Trophoblast cell (in vitro differentiated cells and primary cell): ENCODE results near the gene MBD3.

Source experiments
- DNase-seq, 2 donors: peaks; one replicate each; pipeline ENCODE4 v3.0.0-alpha.2; 2016
- H2AFZ ChIP-seq: 2 replicates; pipeline ENCODE4 v1.6.1; 2013; ENCODE audit warnings: low read length, moderate library complexity, mild to moderate bottlenecking; ENCODE audit not compliant: insufficient read depth, poor library complexity
- H2AK5ac ChIP-seq: 2 replicates; pipeline ENCODE4 v1.6.1; 2013; ENCODE audit warnings: mild to moderate bottlenecking, low read length
- H2BK120ac ChIP-seq: 2 replicates; pipeline ENCODE4 v1.6.1; 2013; ENCODE audit warnings: low read length, mild to moderate bottlenecking, moderate library complexity; ENCODE audit not compliant: insufficient read depth, poor library complexity
- H2BK12ac ChIP-seq: 2 replicates; pipeline ENCODE4 v1.6.1; 2013; ENCODE audit warnings: mild to moderate bottlenecking, low read length, moderate library complexity
- H2BK5ac ChIP-seq: 2 replicates; pipeline ENCODE4 v1.6.1; 2013; ENCODE audit warnings: low read length, low read depth, moderate library complexity, mild to moderate bottlenecking; ENCODE audit not compliant: poor library complexity
- H3K14ac ChIP-seq: 2 replicates; pipeline ENCODE4 v1.6.1; 2013; ENCODE audit warnings: mild to moderate bottlenecking, low read length
- H3K18ac ChIP-seq: 2 replicates; pipeline ENCODE4 v1.6.1; 2013; ENCODE audit warnings: mild to moderate bottlenecking, low read length
- H3K23ac ChIP-seq: 2 replicates; pipeline ENCODE4 v1.6.1; 2013; ENCODE audit warnings: low read length
- H3K27ac ChIP-seq: 2 replicates; pipeline ENCODE4 v1.5.1; 2013; ENCODE audit warnings: low read depth, mild to moderate bottlenecking, inconsistent platforms, low read length, moderate library complexity
- H3K27me3 ChIP-seq: 2 replicates; pipeline ENCODE4 v1.6.1; 2013; ENCODE audit warnings: inconsistent platforms, mild to moderate bottlenecking, low read length, moderate library complexity; ENCODE audit not compliant: insufficient read depth
- H3K36me3 ChIP-seq, 2 experiments: 1 replicate in 1 of 2; 2 replicates in 1 of 2; pipeline ENCODE4 v1.6.1; 2013; ENCODE audit warnings: low read length in 2 of 2, mild to moderate bottlenecking in 2 of 2, moderate library complexity in 1 of 2; ENCODE audit not compliant: insufficient read depth in 2 of 2, control insufficient read depth in 1 of 2
- H3K4ac ChIP-seq: 2 replicates; pipeline ENCODE4 v1.6.1; 2013; ENCODE audit warnings: low read depth, mild to moderate bottlenecking, low read length, moderate library complexity
- H3K4me1 ChIP-seq, 2 experiments: 1 replicate in 1 of 2; 2 replicates in 1 of 2; pipeline ENCODE4 v1.6.1; 2013; ENCODE audit warnings: low read length in 2 of 2, mild to moderate bottlenecking in 2 of 2, moderate library complexity in 1 of 2; ENCODE audit not compliant: insufficient read depth in 2 of 2, control insufficient read depth in 1 of 2
- H3K4me2 ChIP-seq: 2 replicates; pipeline ENCODE4 v1.6.1; 2013; ENCODE audit warnings: inconsistent platforms, mild to moderate bottlenecking, low read length, moderate library complexity
- H3K4me3 ChIP-seq: 2 replicates; pipeline ENCODE4 v1.5.1; 2013; ENCODE audit warnings: mild to moderate bottlenecking, low read depth, low read length, inconsistent platforms
- H3K79me1 ChIP-seq: one replicate; pipeline ENCODE4 v1.6.1; 2013; ENCODE audit warnings: low read length
- H3K79me2 ChIP-seq: 2 replicates; pipeline ENCODE4 v1.6.1; 2013; ENCODE audit warnings: low read length, mild to moderate bottlenecking; ENCODE audit not compliant: control insufficient read depth, insufficient read depth, poor library complexity
- H3K9ac ChIP-seq: 2 replicates; pipeline ENCODE4 v1.6.1; 2013; ENCODE audit warnings: mild to moderate bottlenecking, low read length
- H3K9me3 ChIP-seq: 2 replicates; pipeline ENCODE4 v1.6.1; 2013; ENCODE audit warnings: low read depth, mild to moderate bottlenecking, control low read depth, inconsistent platforms, low read length; ENCODE audit not compliant: insufficient read depth
- H4K12ac ChIP-seq: 2 replicates; pipeline ENCODE4 v1.6.1; 2013; ENCODE audit warnings: low read depth, mild to moderate bottlenecking, low read length, moderate library complexity
- H4K8ac ChIP-seq: 2 replicates; pipeline ENCODE4 v1.6.1; 2013; ENCODE audit warnings: low read depth, mild to moderate bottlenecking, low read length, moderate library complexity
- H4K91ac ChIP-seq: one replicate; pipeline ENCODE4 v1.6.1; 2013; ENCODE audit warnings: low read depth, mild to moderate bottlenecking, low read length, moderate library complexity
- WGBS: extraction: QIAGEN DNeasy Blood & Tissue Kit; methylation state at CpG from one replicate; pipeline ENCODE4 v1.1.7; 2013; ENCODE audit warnings: missing lambda C conversion rate; ENCODE audit not compliant: insufficient read length, insufficient coverage; ENCODE audit errors: extremely low coverage; 5-methylcytosine and 5-hydroxymethylcytosine counted together

MBD3 gene

DNA sequence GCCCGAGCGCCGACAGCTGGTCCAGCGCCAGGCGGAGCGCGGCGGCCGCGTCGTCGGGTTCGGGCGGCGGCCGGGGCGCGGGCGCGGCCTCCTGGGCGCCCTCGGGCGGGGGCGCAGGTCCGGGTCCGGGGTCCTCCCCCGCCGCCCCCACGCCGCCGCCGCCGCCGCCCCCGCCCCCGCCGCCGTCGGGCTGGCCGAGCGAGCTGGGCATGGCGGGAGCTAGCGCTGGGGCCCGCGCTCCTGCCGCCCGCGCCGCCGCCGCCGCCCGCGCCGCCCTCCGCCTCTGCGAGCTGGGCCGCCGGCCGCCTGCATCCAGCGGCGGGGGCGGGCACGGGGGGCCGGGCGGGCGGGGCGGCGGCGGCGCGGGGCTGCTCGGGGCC is 24.8 kb downstream of the MBD3 start:
- H2BK5ac ChIP-seq: no peak overlapping the region
- no peak overlapping the region for H3K23ac ChIP-seq
- peaks cover 10 to 11% of the 10 kb centered on the region in 2 experiments for H3K4me1 ChIP-seq
- no peak overlapping the region for H3K4ac ChIP-seq
- peak overlapping the region; percentile 99 for H4K91ac ChIP-seq
- H4K8ac ChIP-seq: no peak overlapping the region
- peaks cover 24 to 31% of the 10 kb centered on the region in 2 experiments for H3K36me3 ChIP-seq
- peak overlapping the region; percentile 52 for H3K27ac ChIP-seq
- peak overlapping the region; percentile 99 for H3K4me3 ChIP-seq
- WGBS: no CpG with 5 or more reads among the region's 73 CpGs
- no peak overlapping the region for H3K18ac ChIP-seq
- H3K79me1 ChIP-seq: peaks cover 17% of the 10 kb centered on the region
- peaks cover 2% of the 10 kb centered on the region for H3K27me3 ChIP-seq
- H4K12ac ChIP-seq: no peak overlapping the region
- no peak for DNase-seq
- peak overlapping the region; percentile 66 for H3K9ac ChIP-seq
- peaks cover 3% of the 10 kb centered on the region for H3K9me3 ChIP-seq
- no peak overlapping the region for H2AK5ac ChIP-seq
- H3K4me2 ChIP-seq: no peak overlapping the region
- no peak overlapping the region for H2BK12ac ChIP-seq
- H3K14ac ChIP-seq: no peak overlapping the region
- peaks cover 39% of the 10 kb centered on the region for H3K79me2 ChIP-seq
- H2AFZ ChIP-seq: no peak overlapping the region
- no peak overlapping the region for H2BK120ac ChIP-seq

DNA sequence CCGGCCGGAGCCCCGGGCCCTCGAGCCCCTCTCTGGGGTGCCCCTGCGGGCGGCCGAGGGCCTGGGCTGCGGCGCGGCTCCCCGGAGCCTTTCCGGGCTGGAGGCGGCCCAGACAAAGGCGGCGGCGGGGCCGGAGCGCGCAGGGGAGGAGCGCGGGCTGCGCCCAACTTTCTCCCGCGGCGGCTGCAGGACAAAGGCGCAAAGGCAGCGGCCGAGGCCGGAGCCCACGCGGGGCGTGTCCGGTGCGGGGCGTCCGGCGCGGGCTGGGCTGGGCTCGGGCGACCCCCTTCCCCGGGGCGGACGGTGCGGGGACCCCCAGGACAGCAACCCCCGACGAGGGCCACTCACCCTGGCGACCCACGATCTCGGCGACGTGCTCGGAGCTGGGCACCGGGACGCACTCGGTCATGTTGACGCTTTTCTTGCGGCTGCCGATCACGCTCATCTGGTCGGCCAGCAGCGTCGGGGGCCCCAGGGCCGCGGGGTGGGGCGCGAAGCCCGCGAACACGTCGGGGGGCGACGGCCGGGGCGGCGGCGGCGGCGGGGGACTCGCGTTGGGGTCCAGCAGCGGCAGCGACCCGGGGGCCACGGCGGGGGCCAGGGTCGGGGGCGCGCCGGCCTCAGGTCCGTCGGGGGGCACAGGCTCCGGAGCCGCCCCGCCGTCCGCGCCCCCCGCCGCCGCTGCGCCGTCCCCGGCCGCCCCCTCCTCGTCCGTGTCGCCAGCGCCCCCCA is 25.4 kb downstream of the MBD3 start:
- H3K4ac ChIP-seq: peak overlapping the region; percentile 100
- peaks cover 2% of the 10 kb centered on the region for H3K27me3 ChIP-seq
- peaks cover 10 to 11% of the 10 kb centered on the region in 2 experiments for H3K4me1 ChIP-seq
- peaks cover 3% of the 10 kb centered on the region for H3K9me3 ChIP-seq
- peak overlapping the region; percentile 99 for H4K91ac ChIP-seq
- peak overlapping the region; percentile 99 for H3K4me3 ChIP-seq
- H3K14ac ChIP-seq: peak overlapping the region; percentile 98
- H2AK5ac ChIP-seq: peak overlapping the region; percentile 100
- H4K12ac ChIP-seq: peak overlapping the region; percentile 96
- H3K79me2 ChIP-seq: peaks cover 39% of the 10 kb centered on the region
- peak overlapping the region; percentile 91 for H2BK120ac ChIP-seq
- H3K4me2 ChIP-seq: peak overlapping the region; percentile 59
- peak overlapping the region; percentile 96 for H4K8ac ChIP-seq
- H3K9ac ChIP-seq: peak overlapping the region; percentile 99
- peak overlapping the region; percentile 71 for H2AFZ ChIP-seq
- H3K23ac ChIP-seq: no peak overlapping the region
- H3K79me1 ChIP-seq: peaks cover 17% of the 10 kb centered on the region
- no CpG with 5 or more reads among the region's 108 CpGs for WGBS
- H3K36me3 ChIP-seq: peaks cover 29 to 32% of the 10 kb centered on the region in 2 experiments
- DNase-seq: peak in 1 of 2 donors; percentile 53
- H3K18ac ChIP-seq: peak overlapping the region; percentile 99
- peak overlapping the region; percentile 52 for H3K27ac ChIP-seq
- H2BK12ac ChIP-seq: no peak overlapping the region
- H2BK5ac ChIP-seq: peak overlapping the region; percentile 82

DNA sequence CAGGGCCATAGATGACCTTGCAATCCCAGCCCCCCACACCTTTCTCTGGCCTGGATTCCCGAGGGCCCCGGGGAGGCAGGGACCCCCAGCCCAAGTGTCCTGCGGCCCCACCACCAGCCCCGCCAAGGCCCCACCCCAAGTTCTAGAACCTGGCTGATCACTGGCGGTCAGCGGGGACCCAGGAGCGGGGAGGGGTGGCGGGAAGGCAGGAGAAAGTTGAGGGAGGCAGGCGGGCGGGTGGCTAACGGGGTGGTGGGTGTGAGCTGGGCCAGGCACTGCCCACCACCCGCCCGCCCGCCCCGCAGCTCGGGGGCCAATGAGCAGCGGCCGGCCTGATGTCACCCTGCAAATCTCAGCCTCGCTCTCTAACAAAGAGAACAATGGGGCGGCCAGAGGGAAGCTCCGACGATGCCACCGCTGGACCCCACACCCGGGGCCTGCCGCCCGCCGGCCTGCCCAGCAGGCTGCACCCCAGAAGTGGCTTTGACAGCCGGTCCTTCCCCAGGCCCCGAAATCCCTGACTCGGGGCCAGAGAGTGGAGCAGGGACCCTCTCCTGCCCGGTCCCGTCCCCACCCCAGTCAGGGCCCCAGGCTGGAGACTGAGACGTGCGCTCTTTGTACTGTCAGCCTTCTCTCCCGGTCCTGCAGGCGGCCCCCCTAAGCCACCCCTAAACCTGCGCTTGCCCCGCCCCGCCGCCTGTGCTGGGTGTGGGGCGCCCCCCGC is 26.1 kb downstream of the MBD3 start:
- Histone ChIP-seq H3K4me1 (peaks cover 10 to 11% of the 10 kb centered on the region in 2 experiments), H2AFZ (peak overlapping the region; percentile 39), H3K79me2 (peaks cover 39% of the 10 kb centered on the region), H2BK120ac (peak overlapping the region; percentile 96), H2BK12ac (no peak overlapping the region), H3K27me3 (peaks cover 2% of the 10 kb centered on the region), H3K4me3 (peak overlapping the region; percentile 99), H4K12ac (peak overlapping the region; percentile 96), H2BK5ac (peak overlapping the region; percentile 82), H3K18ac (peak overlapping the region; percentile 94), H3K27ac (peak overlapping the region; percentile 52), H3K9me3 (peaks cover 3% of the 10 kb centered on the region), H3K9ac (peak overlapping the region; percentile 99), H4K8ac (peak overlapping the region; percentile 96), H3K14ac (peak overlapping the region; percentile 98), H4K91ac (peak overlapping the region; percentile 99), H3K23ac (no peak overlapping the region), H3K4ac (peak overlapping the region; percentile 99), H3K4me2 (peak overlapping the region; percentile 76), H2AK5ac (peak overlapping the region; percentile 100), H3K36me3 (peaks cover 30 to 35% of the 10 kb centered on the region in 2 experiments), H3K79me1 (peaks cover 17% of the 10 kb centered on the region)
- no CpG with 5 or more reads among the region's 42 CpGs for WGBS
- DNase-seq: peak in 1 of 2 donors; percentile 53

DNA sequence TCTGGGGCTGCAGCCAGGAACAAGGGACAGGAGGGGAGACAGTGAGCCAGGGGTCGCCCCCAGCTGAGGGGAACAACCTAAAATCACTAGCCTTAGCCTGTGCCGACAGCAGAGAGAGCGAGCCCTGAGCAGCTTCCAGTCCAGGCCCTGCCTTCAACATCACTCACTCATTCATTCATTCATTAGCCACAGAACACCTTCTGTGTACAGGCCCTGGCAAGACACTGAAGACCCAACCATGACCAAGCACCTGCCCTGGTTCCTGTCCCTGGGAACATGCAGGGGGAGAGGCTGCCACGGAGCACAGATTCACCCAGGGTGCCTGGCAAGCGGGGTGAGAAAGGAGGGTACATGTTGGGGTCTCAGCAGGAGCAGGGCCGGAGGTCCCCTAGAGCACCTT is 29.4 kb downstream of the MBD3 start:
- Histone ChIP-seq H2AFZ (no peak overlapping the region), H3K4me2 (no peak overlapping the region), H3K36me3 (peaks cover 56 to 57% of the 10 kb centered on the region in 2 experiments), H3K27ac (no peak overlapping the region), H4K12ac (no peak overlapping the region), H3K9ac (no peak overlapping the region), H3K4ac (peak overlapping the region; percentile 70), H2BK12ac (no peak overlapping the region), H3K79me1 (peaks cover 17% of the 10 kb centered on the region), H3K4me3 (no peak overlapping the region), H3K23ac (no peak overlapping the region), H4K8ac (no peak overlapping the region), H4K91ac (no peak overlapping the region), H3K27me3 (no peaks in the 10 kb centered on the region), H2AK5ac (no peak overlapping the region), H2BK5ac (no peak overlapping the region), H2BK120ac (no peak overlapping the region), H3K79me2 (peaks cover 53% of the 10 kb centered on the region), H3K4me1 (peaks cover 8 to 11% of the 10 kb centered on the region in 2 experiments), H3K14ac (no peak overlapping the region), H3K18ac (no peak overlapping the region), H3K9me3 (no peaks in the 10 kb centered on the region)
- DNase-seq: no peak
- WGBS: no CpG with 5 or more reads among the region's 6 CpGs
